Breast epithelium (tissue), 4 donors: ENCODE results near the gene NIT2. TPM values are rescaled to one million over a fixed set of nuclear protein-coding genes. Genes with fewer than 3 reads are reported as not detected.

Source experiments
- DNase-seq, 2 donors: peaks; one replicate each; pipeline ENCODE4 v3.0.0-alpha.2; 2019; ENCODE audit warnings: low spot score in 2 of 2
- H3K27ac ChIP-seq, 2 donors: fragments of 200-600 bp; sonication (generic) in 1 of 2; one replicate each; pipeline ENCODE4 v1.5.1; 2016 to 2019; ENCODE audit warnings: mild to moderate bottlenecking in 1 of 2
- H3K27me3 ChIP-seq, 2 donors: fragments of 200-600 bp; sonication (generic) in 1 of 2; one replicate each; pipeline versions ENCODE4 v1.5.1 to v1.6.0; 2017 to 2019; ENCODE audit warnings: control low read depth in 1 of 2, mild to moderate bottlenecking in 1 of 2
- H3K36me3 ChIP-seq: fragments of 200-600 bp; one replicate; pipeline ENCODE4 v1.5.1; 2019
- H3K4me1 ChIP-seq, 2 donors: fragments of 200-600 bp; sonication (generic); one replicate each; pipeline ENCODE4 v1.5.1; 2016 to 2019; ENCODE audit warnings: control low read depth in 1 of 2
- H3K4me3 ChIP-seq, 3 donors: fragments of 200-600 bp; sonication (generic); 1 replicate in 2 of 3; 2 replicates in 1 of 3; pipeline ENCODE4 v1.5.1; 2016 to 2019; ENCODE audit warnings: mild to moderate bottlenecking in 3 of 3, moderate library complexity in 2 of 3
- H3K9me3 ChIP-seq, 2 donors: fragments of 200-600 bp; sonication (generic) in 1 of 2; one replicate each; pipeline ENCODE4 v1.5.1; 2016 to 2019; ENCODE audit warnings: control low read depth in 1 of 2
- CTCF ChIP-seq, 3 donors: fragments of 450-650 bp; IDR thresholded peaks; one replicate each; pipeline ENCODE4 v1.5.1; 2016 to 2017; ENCODE audit warnings: antibody characterized with exemption in 3 of 3, mild to moderate bottlenecking in 3 of 3, moderate library complexity in 3 of 3
- POLR2A ChIP-seq: fragments of 450-650 bp; IDR thresholded peaks from one replicate; pipeline ENCODE4 v1.6.1; 2016; ENCODE audit warnings: antibody characterized with exemption, mild to moderate bottlenecking, moderate library complexity
- POLR2AphosphoS5 ChIP-seq, 3 donors: sonication (generic); formaldehyde crosslinking; IDR thresholded peaks; one replicate each; pipeline ENCODE4 v1.6.1; 2017; ENCODE audit warnings: antibody characterized with exemption in 3 of 3
- intact Hi-C: fragments of 100-400 bp; cut with DNase I; formaldehyde crosslinking; loops from one replicate; pipeline ENCODE4 v1.15.1; 2023; ENCODE audit warnings: low total_unique reads
- total RNA-seq, 3 donors: library from RNA; depleted of rRNA; stranded (reverse); fragments of >200 nt; gene quantifications; one replicate each; pipeline ENCODE4 v1.1.0, GENCODE V29; 2016

Gene NIT2
- total RNA-seq, 3 donors from 2014 or later, result 42.1 to 66.9 (median 43.3) TPM

- Histone ChIP-seq H3K27ac (no peak overlapping the region), H3K4me3 (no peak overlapping the region), H3K9me3 (peaks cover 0 to 3% of the 10 kb centered on the region in 2 donors), H3K27me3 (no peaks in the 10 kb centered on the region), H3K4me1 (no peaks in the 10 kb centered on the region), H3K36me3 (peaks cover 10% of the 10 kb centered on the region)
- intact Hi-C loops, result no loop called here
- DNase-seq, result no peak
- TF ChIP-seq CTCF (IDR thresholded peaks at IDR 0.05) (no peak), POLR2AphosphoS5 (IDR thresholded peaks at IDR 0.05) (no peak), POLR2A (no peak)
Observed at GRCh38 chr3:100361897-100362296, 27.3 kb downstream of the NIT2 start.

DNA sequence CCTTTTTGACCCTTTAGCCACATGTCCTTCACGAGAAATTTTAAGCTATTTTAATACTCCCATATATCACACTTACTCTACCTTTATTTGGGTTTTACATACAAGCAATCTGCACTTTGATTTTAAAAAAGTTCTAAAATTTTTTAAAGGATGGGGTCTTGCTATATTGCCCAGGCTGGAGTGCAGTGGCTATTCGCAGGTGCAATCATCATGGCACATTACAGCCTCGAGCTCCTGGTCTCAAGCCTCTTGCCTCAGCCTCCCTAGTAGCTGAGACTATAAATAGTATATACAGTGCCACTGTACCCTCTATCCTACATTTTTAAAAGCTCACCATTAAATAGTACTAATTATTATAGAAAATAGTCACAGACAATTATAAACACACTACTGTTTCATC, 29.9 kb downstream of the NIT2 start:
- H3K36me3 ChIP-seq, result peaks cover 10% of the 10 kb centered on the region
- TF ChIP-seq POLR2AphosphoS5 (IDR thresholded peaks at IDR 0.05) (no peak), CTCF (IDR thresholded peaks at IDR 0.05) (no peak), POLR2A (no peak)
- H3K9me3 ChIP-seq, result peaks cover 0 to 3% of the 10 kb centered on the region in 2 donors
- intact Hi-C loops, result no loop called here
- no peaks in the 10 kb centered on the region for H3K27me3 ChIP-seq
- no peak overlapping the region for H3K27ac ChIP-seq
- no peak overlapping the region for H3K4me3 ChIP-seq
- no peaks in the 10 kb centered on the region for H3K4me1 ChIP-seq
- DNase-seq, result no peak

GRCh38 chr3:100366424-100366823, 31.9 kb downstream of the NIT2 start:
- intact Hi-C loops, result no loop called here
- TF ChIP-seq CTCF (IDR thresholded peaks at IDR 0.05), result no peak
- TF ChIP-seq POLR2AphosphoS5 (IDR thresholded peaks at IDR 0.05), result no peak
- TF ChIP-seq POLR2A, result no peak
- Histone ChIP-seq H3K27me3 (no peaks in the 10 kb centered on the region), H3K36me3 (peaks cover 10% of the 10 kb centered on the region), H3K4me3 (no peak overlapping the region), H3K4me1 (no peaks in the 10 kb centered on the region), H3K9me3 (peaks cover 0 to 3% of the 10 kb centered on the region in 2 donors), H3K27ac (no peak overlapping the region)
- DNase-seq, result no peak

DNA sequence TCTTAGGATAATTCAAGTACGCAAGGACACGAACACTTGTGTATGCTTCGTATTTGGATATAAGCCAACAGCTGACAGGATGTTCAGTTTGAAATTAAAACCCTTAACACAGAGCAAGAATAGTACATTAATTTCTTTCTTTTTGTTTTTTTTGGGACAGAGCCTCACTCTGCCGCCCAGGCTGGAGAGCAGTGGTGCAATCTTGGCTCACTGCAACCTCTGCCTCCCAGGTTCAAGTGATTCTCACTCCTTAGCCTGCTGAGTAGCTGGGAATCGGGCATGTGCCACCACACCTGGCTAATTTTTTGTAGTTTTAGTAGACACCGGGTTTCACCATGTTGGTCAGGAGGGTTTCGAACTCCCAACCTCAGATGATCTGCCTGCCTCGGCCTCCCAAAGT, 33.9 kb downstream of the NIT2 start:
- Histone ChIP-seq H3K27me3 (no peaks in the 10 kb centered on the region), H3K36me3 (peaks cover 10% of the 10 kb centered on the region)

DNA sequence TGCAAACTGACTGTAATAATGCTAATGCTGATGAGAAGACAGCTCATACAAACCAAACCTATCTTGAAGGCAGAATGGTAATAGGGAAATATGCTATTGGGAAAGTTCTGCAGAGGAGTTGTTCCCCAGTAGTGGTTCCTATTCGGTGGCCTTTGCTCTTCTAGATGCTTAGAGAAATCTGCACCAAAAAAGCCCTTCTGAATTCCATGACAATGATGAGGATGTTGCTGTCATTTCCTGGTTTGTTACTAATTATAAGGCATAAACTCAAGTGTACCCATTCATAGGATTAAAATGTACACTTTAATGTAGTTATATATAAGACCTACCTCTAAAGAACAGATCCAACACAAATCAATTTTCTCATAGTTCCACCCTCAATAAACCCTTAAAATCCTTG, 36.2 kb downstream of the NIT2 start:
- no peak overlapping the region for H3K4me3 ChIP-seq
- H3K36me3 ChIP-seq, result peaks cover under 1% of the 10 kb centered on the region
- no peak overlapping the region for H3K27ac ChIP-seq
- no peaks in the 10 kb centered on the region for H3K27me3 ChIP-seq
- TF ChIP-seq CTCF (IDR thresholded peaks at IDR 0.05) (no peak), POLR2AphosphoS5 (IDR thresholded peaks at IDR 0.05) (no peak), POLR2A (no peak)
- H3K4me1 ChIP-seq, result no peaks in the 10 kb centered on the region
- intact Hi-C loops, result no loop called here
- no peaks in the 10 kb centered on the region for H3K9me3 ChIP-seq
- no peak for DNase-seq

More for the DNA sequence above, 33.9 kb downstream of the NIT2 start:
- Histone ChIP-seq H3K4me1 (no peaks in the 10 kb centered on the region), H3K4me3 (no peak overlapping the region), H3K27ac (no peak overlapping the region), H3K9me3 (no peaks in the 10 kb centered on the region)
- no peak for TF ChIP-seq POLR2A
- TF ChIP-seq POLR2AphosphoS5 (IDR thresholded peaks at IDR 0.05), result no peak
- TF ChIP-seq CTCF (IDR thresholded peaks at IDR 0.05), result no peak
- intact Hi-C loops, result no loop called here
- no peak for DNase-seq
